HG03139 (cell line): Measurements from ENCODE around the gene PKN2.
"Not testable (repeated sequence)": the region's sequence is repeated elsewhere in the genome, so short reads cannot be mapped to it uniquely, and the experiment has no call there.

Source experiments
- ATAC-seq: cut with Tn5 transposase; IDR thresholded peaks from one replicate; pipeline ENCODE4 v1.9.1; 2021; ENCODE audit not compliant: unreplicated experiment

PKN2 gene

DNA sequence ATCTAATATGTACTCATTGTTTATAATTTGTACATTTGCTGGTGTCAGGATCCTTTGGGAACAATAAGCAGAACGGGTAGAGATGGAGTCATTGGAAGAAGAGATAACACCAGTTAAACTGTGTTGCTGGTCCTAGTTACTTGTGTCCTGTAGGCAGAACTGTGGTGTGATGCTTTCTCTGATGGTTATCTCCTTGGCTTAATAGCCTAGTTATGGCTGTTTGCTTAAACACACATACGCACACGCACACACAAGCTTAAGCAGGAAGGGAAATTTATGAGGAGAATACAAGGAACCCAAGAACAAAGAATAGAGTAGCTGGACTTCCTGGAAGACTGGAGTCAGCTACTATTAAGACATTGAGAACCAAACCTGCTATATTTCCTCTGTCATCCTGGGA is 5.7 kb upstream of the PKN2 start:
- no peak for ATAC-seq

DNA sequence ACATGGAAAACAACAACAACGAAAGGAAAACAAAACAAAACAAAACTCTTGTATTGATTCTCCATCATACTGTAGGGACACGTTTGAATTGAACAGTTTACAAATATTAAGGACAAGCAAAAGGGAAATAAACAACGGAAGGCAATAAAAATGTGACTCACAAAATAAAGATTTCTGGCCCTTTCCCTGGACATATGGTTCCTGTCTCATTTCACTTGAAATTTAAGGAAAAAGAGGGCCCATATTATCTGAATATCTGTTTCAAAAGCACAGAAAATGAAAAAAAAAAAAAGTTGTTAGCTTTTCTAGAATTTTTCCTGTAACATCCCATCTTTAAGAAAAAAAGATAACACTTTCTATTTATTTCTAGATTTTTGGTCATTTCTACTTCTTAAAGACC is 3.6 kb upstream of the PKN2 start:
- ATAC-seq: no peak

DNA sequence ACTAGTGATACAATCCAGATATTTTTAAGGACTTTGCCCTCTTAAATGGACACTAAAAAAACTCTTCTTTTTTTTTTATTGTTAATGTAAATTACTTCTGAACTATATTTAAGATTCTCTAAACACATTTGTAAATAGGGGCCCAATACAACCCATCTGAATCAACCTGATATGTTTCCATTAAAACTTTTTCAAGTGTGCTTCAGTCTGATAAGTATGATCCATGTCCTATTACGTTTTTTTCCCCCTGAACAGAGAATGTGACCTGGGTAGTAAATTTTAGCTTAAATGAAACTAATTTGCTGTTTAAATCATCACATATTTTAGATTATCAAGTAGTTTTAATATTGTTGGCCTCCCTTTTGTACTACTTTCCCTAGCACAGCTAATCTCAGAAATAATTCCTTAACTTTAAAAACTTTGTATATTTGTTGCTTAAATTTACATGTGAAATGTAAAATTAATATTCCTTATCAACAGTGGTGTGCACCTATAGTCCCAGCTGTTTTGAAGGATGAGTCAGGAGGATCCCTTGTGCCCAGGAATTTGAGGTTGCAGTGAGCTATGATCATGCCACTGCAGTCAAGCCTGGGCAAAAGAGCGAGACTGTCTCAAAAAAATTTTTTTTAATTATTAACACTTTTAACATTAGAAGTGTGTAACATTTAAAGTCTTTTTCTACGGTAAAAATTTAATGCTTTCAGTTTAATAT is 3.0 kb upstream of the PKN2 start:
- no peak for ATAC-seq

DNA sequence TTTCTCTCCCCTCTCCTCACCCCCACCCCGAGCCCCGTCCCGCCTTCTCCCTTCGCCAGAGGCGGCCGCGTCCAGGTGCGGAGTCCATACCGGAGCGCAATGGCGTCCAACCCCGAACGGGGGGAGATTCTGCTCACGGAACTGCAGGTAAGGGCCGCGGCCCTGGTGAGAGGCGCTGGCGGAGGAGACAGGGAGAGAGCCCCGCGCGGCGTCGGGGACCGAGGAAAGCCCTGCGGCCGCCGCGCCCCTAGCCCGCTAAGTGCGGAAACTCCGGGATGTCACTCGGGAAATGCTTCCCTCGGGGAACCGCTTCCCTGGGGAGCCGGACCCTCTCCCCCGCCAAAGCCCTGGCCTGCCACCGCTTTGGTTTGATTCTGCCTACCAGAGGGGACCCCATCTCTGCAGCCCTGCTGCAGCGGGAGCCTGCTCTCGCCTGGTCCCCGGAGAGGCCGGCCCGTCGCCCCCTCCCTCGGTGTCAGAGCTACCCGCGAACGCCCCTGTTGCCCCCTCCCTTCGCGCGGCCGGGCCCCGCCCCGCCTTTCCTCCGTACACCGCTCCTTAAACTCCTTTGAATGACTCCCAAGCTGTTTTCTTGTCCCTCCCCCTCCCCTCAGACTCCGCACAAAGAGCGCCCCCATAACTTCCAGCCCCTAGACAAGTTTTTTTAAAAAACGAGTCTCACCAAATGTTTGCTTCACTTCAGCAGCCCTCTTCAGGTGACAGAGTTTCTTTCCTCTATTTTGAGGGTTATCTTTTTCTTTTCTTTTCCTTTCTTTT is 597 bp downstream of the PKN2 start:
- ATAC-seq: peak; percentile 41

DNA sequence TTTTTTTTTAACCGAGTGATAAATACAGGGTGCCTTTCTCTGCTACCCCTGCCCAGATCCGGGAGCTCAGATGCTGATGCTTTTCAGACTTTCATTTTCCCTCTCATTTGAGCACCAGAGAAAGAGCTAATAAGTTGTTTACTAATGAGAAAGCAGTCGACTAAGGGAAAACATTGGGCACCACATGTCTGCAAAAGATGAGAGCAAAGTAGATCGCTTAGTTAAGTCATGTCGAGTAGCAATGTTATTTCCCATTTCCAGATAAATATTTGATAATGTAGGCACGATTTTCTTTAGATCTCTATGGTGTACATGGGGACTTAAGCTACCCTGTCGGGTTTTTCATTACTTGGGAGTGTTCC is 1.2 kb downstream of the PKN2 start:
- no peak for ATAC-seq

DNA sequence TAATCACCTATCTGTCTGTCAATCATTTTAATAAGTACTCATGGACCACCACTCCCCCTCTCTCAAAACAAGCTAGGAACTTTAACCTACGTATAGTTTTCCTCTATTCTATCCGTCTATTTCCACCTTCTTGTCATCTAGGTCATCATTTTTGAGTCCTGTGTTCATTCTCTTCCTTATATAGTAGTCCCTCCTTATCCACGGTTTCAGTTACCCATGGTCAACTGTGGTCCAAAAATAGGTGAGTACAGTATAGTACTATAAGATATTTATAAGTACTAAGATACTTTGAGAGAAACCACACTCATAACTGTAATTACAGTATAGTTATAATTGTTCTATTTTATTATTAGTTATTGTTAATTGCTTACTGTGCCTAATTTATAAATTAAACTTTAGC is 7.5 kb downstream of the PKN2 start:
- no peak for ATAC-seq

DNA sequence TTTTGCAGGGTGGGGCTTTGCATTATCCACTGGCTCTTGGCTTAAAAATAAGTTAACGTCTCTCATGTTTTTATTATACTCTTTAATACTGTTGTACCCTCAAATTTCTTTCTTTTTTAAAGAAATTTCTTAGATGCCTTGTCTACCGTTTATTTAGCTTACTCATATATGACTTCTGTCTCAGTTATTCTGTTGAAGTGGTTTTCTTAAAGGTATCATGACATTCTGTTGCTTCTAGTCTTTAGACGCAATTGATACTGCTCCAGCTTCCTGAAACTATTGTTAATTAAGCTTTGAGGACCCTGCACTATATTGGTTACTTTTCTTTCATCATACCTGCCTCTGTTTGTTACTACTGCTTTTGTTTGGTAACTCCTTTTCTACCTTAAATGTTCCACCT is 11.7 kb downstream of the PKN2 start:
- ATAC-seq: no peak

DNA sequence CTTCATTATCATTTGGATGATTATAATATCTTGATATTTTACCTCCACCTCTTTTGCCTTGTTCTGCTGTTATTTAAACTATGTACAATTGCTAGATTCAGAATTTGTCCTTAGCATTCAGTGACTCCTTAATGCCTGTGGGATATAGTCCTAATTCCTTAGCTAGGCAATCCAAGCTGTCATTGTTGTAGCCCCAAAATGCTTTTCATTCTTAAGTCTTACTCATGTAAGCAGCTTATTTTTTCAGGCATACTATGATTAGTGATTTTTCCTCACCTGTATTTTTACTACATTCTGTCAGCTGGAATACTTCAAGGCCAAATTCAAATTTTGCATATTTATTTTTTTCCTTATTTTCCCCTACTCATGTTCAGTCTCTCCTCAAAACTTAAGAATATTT is 13.4 kb downstream of the PKN2 start:
- no peak for ATAC-seq

DNA sequence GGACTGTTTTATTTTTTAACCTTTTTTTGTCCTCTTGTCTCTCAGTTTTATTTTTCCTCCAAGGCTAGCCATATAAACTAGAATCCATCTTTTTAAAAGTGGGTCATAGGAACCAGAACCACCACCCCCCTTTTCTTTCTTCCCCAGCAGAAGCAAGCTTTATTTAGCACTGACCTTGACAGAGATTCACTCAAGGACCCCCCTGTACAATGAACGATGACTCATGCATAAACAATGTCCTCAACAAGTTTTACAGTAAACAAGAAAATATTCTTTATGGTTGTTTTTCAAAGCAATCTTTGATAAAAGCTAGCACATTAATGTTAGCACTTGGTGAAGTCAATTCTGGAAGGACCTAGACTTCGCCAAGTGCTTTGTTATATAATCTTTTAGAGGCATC is 14.1 kb downstream of the PKN2 start:
- ATAC-seq: no peak

DNA sequence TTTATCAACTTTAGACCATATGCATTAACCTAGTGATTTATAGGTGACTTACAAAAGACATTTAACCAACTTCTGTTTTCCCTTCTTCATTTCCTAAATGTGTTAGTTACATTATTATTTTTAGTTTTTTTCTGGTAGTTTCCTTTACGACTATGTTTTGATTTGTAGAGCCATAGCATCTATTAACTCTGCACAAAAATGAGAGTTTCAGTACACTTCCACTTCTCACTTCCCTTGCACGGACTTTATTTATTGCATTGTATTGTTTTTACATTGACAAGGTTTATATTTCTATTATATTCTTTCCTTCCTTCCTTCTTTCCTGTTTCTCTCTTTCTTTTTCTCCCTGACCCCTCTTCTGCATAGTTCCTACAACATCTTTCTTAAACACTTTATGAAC is 14.7 kb downstream of the PKN2 start:
- no peak for ATAC-seq

DNA sequence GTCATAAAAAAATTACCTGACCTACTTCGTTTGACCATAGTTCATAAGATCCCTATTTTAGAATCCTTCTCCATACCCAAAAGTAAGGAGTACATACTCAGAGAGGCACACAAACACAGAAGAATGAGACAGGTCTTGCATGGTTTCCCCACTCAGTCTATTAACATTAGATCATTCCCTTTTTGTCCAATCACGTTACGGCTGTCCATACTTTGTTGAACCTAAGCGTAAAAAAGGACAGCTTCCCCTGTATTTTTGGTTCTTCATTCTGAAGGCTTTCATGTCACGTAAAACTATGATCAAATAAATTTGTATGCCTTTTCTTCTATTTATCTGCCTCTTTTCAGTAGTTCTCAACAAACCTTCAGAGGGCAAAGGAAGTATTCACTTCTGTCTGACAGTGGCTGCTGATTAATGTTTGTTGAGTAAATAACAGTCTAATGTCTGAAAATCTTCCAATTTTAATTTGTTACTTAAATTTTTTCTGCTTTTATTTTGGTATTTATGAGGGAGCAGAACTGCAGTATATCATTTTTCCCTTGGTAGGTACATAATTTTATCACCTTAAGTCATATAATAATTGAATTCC is 16.4 kb downstream of the PKN2 start:
- ATAC-seq: no peak

DNA sequence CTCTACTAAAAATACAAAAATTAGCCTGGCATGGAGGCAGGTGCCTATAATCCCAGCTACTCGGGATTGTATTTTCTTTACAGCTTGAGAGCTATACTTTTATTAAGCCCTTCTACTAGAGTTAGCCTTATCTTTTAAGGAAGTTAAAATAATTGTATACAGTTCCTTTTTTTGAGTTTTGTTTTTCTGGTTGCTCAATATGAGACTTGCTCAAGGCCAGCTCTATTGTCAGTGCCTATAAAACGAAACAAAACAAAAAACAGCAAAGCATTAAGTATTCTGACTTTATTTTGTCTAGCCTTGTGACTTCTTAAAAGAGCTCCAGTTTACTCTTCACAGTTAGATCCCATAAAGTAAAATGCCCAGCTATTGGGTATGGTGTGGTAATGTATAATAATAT is 17.2 kb downstream of the PKN2 start:
- ATAC-seq: no peak

DNA sequence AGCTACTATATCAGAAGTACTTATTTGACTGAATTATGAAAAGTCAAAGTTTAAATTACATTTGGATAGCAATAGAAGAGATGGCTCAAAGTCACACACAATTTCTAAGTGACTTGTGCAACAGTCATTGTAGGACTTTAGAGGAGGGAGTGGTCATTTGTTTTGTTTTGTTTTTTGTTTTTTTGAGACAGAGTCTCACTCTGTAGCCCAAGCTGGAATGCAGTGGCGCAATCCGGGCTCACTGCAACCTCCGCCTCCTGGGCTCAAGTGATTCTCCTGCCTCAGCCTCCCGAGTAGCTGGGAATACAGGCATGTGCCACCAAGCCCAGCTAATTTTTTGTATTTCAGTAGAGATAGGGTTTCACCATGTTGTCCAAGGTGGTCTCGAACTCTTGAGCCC is 17.7 kb downstream of the PKN2 start:
- not testable (repeated sequence) for ATAC-seq

DNA sequence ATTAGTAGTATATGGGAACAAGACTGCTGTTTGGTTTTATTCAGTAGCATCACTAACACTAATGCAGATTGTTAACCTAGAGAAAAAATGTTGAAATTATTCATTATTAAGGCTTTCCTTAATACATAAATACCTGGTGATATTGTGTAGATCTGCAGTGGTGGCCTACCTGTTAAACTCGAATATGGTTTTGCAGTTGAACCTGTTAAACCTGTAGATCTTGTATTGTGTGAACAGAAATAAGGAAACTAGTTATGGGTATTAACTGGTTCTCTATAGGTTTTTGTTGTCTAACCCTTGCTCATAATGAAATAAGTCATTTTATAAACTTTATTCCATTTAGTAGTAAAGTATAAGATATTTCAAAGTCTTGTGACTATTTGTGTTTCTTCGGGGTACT is 23.9 kb downstream of the PKN2 start:
- no peak for ATAC-seq

DNA sequence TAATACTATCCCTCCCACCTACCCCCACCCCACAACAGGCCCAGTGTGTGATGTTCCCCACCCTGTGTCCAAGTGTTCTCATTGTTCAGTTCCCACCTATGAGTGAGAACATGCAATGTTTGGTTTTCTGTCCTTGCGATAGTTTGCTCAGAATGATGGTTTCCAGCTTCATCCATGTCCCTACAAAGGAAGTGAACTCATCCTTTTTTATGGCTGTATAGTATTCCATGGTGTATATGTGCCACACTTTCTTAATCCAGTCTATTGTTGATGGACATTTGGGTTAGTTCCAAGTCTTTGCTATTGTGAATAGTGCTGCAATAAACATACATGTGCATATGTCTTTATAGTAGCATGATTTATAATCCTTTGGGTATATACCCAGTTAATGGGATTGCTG is 28.8 kb downstream of the PKN2 start:
- not testable (repeated sequence) for ATAC-seq

DNA sequence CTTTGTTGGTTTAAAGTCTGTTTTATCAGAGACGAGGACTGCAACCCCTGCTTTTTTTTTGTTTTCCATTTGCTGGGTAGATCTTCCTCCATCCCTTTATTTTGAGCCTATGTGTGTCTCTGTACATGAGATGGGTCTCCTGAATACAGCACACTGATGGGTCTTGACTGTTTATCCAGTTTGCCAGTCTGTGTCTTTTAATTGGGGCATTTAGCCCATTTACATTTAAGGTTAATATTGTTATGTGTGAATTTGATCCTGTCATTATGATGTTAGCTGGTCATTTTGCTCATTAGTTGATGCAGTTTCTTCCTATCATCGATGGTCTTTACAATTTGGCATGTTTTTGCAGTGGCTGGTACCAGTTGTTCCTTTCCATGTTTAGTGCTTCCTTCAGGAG is 32.5 kb downstream of the PKN2 start:
- not testable (repeated sequence) for ATAC-seq

DNA sequence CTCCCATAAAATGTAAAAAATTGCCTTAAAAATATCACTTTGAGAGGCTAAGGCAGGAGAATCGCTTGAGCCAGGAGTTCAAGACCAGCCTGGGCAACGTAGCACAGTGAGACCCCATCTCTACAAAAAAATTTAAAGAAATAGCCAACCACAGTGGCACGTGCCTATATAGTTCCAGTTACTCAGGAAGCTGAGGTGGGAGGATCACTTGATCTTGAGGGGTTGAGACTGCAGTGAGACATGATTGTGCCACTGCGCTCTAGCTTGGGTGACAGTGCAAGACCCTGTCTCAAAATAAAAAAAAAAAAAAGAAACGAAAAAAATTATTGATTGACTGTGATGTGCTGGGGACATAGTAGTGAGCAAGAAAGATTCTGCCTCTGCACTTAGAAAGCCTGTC is 38.4 kb downstream of the PKN2 start:
- no peak for ATAC-seq

DNA sequence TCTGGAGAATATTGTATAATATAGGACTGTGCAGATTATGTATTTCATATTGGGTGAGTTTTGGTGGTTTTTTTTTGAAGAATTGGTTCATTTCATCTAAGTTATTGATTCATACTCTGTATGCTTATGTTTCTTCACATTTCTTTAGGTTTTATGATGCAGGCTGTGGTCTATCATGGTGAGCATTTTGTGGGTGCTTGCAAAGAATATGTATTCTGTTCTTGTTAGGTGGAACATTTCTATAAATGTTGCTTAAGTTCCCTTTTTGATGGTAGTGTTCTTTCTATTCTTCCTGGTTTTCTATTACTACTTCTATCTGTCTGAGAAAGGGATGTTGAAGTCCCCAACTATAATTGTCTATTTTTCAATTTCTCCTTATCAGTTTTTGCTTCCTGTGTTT is 42.6 kb downstream of the PKN2 start:
- no peak for ATAC-seq

DNA sequence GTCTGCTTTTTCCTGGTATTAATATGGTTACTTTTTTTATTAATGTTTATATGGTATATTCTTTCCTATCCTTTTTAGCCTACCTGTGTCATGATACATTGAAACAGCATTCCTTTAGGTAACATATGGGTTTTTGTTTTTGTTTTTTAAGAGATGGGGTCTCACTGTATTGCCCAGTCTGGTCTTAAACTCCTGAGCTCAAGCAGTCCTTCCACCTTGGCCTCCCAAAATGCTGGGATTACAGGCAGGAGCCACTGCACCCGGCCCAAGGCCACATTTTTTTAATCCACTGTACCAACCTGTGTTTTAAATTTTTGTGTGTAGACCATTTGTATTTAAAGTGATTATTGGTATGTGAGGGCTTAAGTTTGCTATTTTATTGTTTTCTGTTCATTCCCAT is 43.1 kb downstream of the PKN2 start:
- ATAC-seq: no peak

DNA sequence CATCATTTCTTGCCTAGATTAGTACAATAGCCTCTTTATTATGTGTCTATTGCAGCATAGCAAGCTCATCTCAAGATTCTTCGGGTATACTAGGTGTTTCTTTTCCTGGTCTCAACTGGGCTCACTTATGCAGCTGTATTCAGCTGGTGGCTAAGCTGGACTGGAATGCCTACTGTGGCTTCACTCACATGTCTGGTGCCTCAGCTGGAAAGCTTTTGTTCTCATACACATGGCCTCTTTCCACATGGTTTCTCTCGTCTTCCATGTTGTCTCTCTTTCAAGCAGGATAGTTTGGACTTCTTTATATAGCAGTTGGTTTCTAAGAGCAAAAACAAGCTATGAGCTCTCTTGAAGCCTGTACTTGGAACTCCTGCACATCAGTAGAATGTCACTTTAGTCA is 45.2 kb downstream of the PKN2 start:
- ATAC-seq: no peak

DNA sequence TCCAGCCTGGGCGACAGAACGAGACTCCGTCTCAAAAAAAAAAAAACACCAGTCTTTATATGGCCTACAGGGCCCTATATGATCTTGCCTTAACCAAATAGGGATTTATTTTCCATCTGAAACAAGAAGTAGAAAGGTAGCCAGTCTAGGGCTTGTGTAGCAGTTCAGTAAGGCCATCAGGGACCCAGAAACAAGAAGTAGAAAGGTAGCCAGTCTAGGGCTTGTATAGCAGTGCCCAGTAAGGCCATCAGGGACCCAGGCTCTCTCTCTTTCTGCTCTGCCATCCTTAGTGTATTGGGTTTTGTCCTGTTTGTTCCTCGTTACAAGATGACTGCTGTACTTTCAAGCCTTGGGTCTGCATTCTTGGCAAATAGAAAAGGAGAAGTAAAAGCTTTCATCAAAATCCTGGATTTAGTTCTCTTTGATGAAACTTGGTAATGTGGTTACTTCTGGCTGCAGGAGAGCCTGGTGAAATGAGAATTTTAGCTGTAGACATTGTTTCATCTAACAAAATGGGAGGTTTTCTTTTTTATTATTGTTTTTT is 46.1 kb downstream of the PKN2 start:
- no peak for ATAC-seq

DNA sequence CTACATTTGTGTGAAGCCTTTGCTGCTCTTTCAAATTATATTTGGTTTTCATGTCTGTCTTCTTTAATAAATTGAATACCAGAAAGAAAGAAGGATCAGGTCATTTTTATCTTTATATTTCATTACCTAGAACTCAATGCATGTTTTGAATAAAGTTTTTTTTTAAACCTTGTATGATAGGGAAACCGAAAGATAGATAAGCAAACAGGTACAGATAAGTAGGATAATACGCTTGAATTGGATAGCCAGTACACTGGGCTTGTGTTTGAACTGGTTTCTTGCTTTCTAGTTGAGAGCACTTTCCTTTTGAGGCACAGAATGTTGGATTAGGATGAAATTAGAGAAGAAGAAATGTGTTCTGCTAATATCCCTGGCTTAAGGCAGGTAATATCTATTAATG is 46.9 kb downstream of the PKN2 start:
- no peak for ATAC-seq
